HepG2 (cell line): Measurements from ENCODE around the gene ZCRB1. TPM values are rescaled to one million over a fixed set of nuclear protein-coding genes. Genes with fewer than 3 reads are reported as not detected.

Experiments
- ATAC-seq: fragments of 200-7000 bp; cut with Tn5 transposase; 3 replicates; pipeline ENCODE4 v1.9.1; 2020; ENCODE audit warnings: mild to moderate bottlenecking, moderate library complexity
- BruUV-seq: library from RNA; stranded (reverse); fragments of 400-500 nt; replicated peaks from 2 replicates; lab custom pipeline; 2021; lab: Mats Ljungman, UMichigan
- CTCF ChIA-PET: fragments of 300-600 bp; formaldehyde crosslinking; extraction: SDS; loops from one replicate; lab custom pipeline; 2021; ENCODE audit warnings: low total read pairs, inconsistent platforms, low intra/inter-chr PET ratio; lab: Yijun Ruan, JAX
- POLR2A ChIA-PET: fragments of 350-600 bp; sonication (Branson Sonifier 250); formaldehyde crosslinking; loops from one replicate; lab custom pipeline; 2020; ENCODE audit warnings: antibody characterized with exemption, inconsistent platforms; lab: Yijun Ruan, JAX
- DNase-seq: peaks from one replicate; pipeline ENCODE4 v3.0.0-alpha.2; 2015; ENCODE audit warnings: low spot score
- FAIRE-seq: peaks from 3 replicates; lab custom pipeline; 2011; peaks lifted over from hg19 to GRCh38; lab: Jason Lieb, UNC
- H2AFZ ChIP-seq: one replicate; pipeline ENCODE4 v1.6.1; 2011; ENCODE audit warnings: low read length, inconsistent platforms
- H3K27ac ChIP-seq: fragments of 300-600 bp; 3 replicates; pipeline ENCODE4 v1.8.0; 2011; ENCODE audit warnings: mixed run types, mild to moderate bottlenecking, mixed read lengths, low read length, inconsistent platforms; ENCODE audit not compliant: insufficient read depth; ENCODE audit errors: extremely low read length
- H3K27me3 ChIP-seq, 2 experiments: fragments of 200-600 bp in 1 of 2; 2 replicates in 1 of 2; 3 replicates in 1 of 2; pipeline versions ENCODE4 v1.6.0 to v1.8.0; 2011; ENCODE audit warnings: low read length in 2 of 2, mild to moderate bottlenecking in 2 of 2, moderate library complexity in 2 of 2, inconsistent platforms in 1 of 2; ENCODE audit not compliant: insufficient read depth in 2 of 2, control insufficient read depth in 1 of 2
- H3K36me3 ChIP-seq, 2 experiments: fragments of 200-600 bp in 1 of 2; replicated peaks in 1 of 2; 2 replicates in 1 of 2; 3 replicates in 1 of 2; pipeline versions ENCODE4 v1.5.1 to v1.8.0; 2011; ENCODE audit warnings: low read length in 2 of 2, inconsistent platforms in 1 of 2; ENCODE audit not compliant: insufficient read depth in 2 of 2, control insufficient read depth in 1 of 2
- H3K4me1 ChIP-seq: 2 replicates; pipeline ENCODE4 v1.5.1; 2012; ENCODE audit warnings: low read length, inconsistent platforms; ENCODE audit not compliant: insufficient read depth
- H3K4me2 ChIP-seq: 2 replicates; pipeline ENCODE4 v1.6.0; 2011; ENCODE audit warnings: low read depth, low read length, inconsistent platforms
- H3K4me3 ChIP-seq, 3 experiments: fragments of 200-600 bp in 1 of 3; sonication (generic), shearing (Covaris generic) in 1 of 3; replicated peaks in 1 of 3; 2 replicates each; pipeline ENCODE4 v1.5.1; 2011 to 2016; ENCODE audit warnings: low read length in 3 of 3, inconsistent platforms in 2 of 3, low read depth in 2 of 3, mild to moderate bottlenecking in 2 of 3, control low read depth in 1 of 3, mixed read lengths in 1 of 3; ENCODE audit not compliant: insufficient read depth in 1 of 3
- H3K79me2 ChIP-seq: one replicate; pipeline ENCODE4 v1.6.1; 2011; ENCODE audit warnings: low read length, inconsistent platforms; ENCODE audit not compliant: insufficient read depth
- H3K9ac ChIP-seq: 2 replicates; pipeline ENCODE4 v1.6.0; 2011; ENCODE audit warnings: mild to moderate bottlenecking, low read depth, low read length, inconsistent platforms; ENCODE audit not compliant: insufficient read depth
- H3K9me3 ChIP-seq: 2 replicates; pipeline ENCODE4 v1.5.1; 2012; ENCODE audit warnings: mild to moderate bottlenecking, low read length
- H4K20me1 ChIP-seq: 2 replicates; pipeline ENCODE4 v1.6.0; 2011; ENCODE audit warnings: inconsistent platforms, mild to moderate bottlenecking, low read length, moderate library complexity; ENCODE audit not compliant: insufficient read depth
- ASH2L ChIP-seq: fragments of 300-600, 200-600 bp; sonication (generic); IDR thresholded peaks from 2 replicates; pipeline ENCODE4 v1.7.0; 2017; ENCODE audit warnings: low read depth, mild to moderate bottlenecking, moderate library complexity, mixed read lengths, low read length; ENCODE audit not compliant: insufficient read length
- FOXO4 ChIP-seq: sonication (generic); formaldehyde crosslinking; conservative IDR thresholded peaks from 2 replicates; pipeline ENCODE4 v1.8.1; 2023; ENCODE audit warnings: missing genetic modification reagents
- HMGA1 ChIP-seq: sonication (generic); formaldehyde crosslinking; conservative IDR thresholded peaks from 2 replicates; pipeline ENCODE4 v1.4.0; 2020; ENCODE audit warnings: missing genetic modification reagents
- NAIF1 ChIP-seq: sonication (generic); formaldehyde crosslinking; IDR thresholded peaks from 2 replicates; pipeline ENCODE4 v1.5.0; 2020; ENCODE audit warnings: mild to moderate bottlenecking, missing genetic modification reagents, borderline replicate concordance
- NFE2 ChIP-seq: sonication (generic); formaldehyde crosslinking; IDR thresholded peaks from 2 replicates; pipeline ENCODE4 v1.4.0; 2020; ENCODE audit warnings: missing genetic modification reagents
- TFE3 ChIP-seq: IDR thresholded peaks from 2 replicates; pipeline ENCODE4 v1.6.1; 2016
- ZBTB2 ChIP-seq: sonication (generic); formaldehyde crosslinking; IDR thresholded peaks from 2 replicates; pipeline ENCODE4 v1.8.0; 2022; ENCODE audit warnings: low read depth, missing genetic modification reagents
- ZFP91 ChIP-seq: sonication (generic); formaldehyde crosslinking; IDR thresholded peaks from 2 replicates; pipeline ENCODE4 v1.9.0; 2022; ENCODE audit warnings: missing genetic modification reagents, mild to moderate bottlenecking, borderline replicate concordance
- ZNF224 ChIP-seq: sonication (generic); formaldehyde crosslinking; IDR thresholded peaks from 2 replicates; pipeline ENCODE4 v1.5.0; 2020; ENCODE audit warnings: mild to moderate bottlenecking, missing genetic modification reagents
- ZNF501 ChIP-seq: sonication (generic); formaldehyde crosslinking; IDR thresholded peaks from 2 replicates; pipeline ENCODE4 v1.5.1; 2020; ENCODE audit warnings: mild to moderate bottlenecking, moderate library complexity, missing genetic modification reagents
- ZNF546 ChIP-seq: sonication (generic); formaldehyde crosslinking; conservative IDR thresholded peaks from 2 replicates; pipeline ENCODE4 v1.8.1; 2023; ENCODE audit warnings: mild to moderate bottlenecking, missing genetic modification reagents
- ZNF672 ChIP-seq: sonication (generic); formaldehyde crosslinking; IDR thresholded peaks from 2 replicates; pipeline ENCODE4 v1.8.1; 2022; ENCODE audit warnings: missing genetic modification reagents
- ZNF703 ChIP-seq: sonication (generic); formaldehyde crosslinking; IDR thresholded peaks from 2 replicates; pipeline ENCODE4 v1.5.1; 2020; ENCODE audit warnings: missing genetic modification reagents, mild to moderate bottlenecking, moderate library complexity, borderline replicate concordance
- ZNF883 ChIP-seq: sonication (generic); formaldehyde crosslinking; IDR thresholded peaks from 2 replicates; pipeline ENCODE4 v1.5.1; 2020; ENCODE audit warnings: mild to moderate bottlenecking, missing genetic modification reagents; ENCODE audit errors: not compliant biosample characterization
- WGBS: methylation state at CpG from one replicate; pipeline ENCODE4 v1.1.6; 2017; ENCODE audit warnings: low lambda C conversion rate; 5-methylcytosine and 5-hydroxymethylcytosine counted together
- in situ Hi-C: cut with HindIII; loops from 2 replicates; pipeline ENCODE4 v1.10.0; 2017; ENCODE audit warnings: low pct_unique_long_range_greater_than_20kb; ENCODE audit not compliant: extremely low pct_ligation_motif_present
- intact Hi-C: fragments of 100-400 bp; cut with micrococcal nuclease; formaldehyde crosslinking; loops from one replicate; pipeline ENCODE4 v1.10.0; 2022; ENCODE audit not compliant: unreplicated experiment
- polyA plus RNA-seq, 8 experiments: library from polyadenylated mRNA; depleted of rRNA in 3 of 8; stranded (reverse) in 7 of 8; unstranded in 1 of 8; fragments of >200 nt; fragmentation: Illumina TruSeq in 4 of 8; extraction: Trizol in 4 of 8; gene quantifications; 2 replicates each; pipeline versions ENCODE4 v1.2.1 to v1.2.3, GENCODE V29; 2011 to 2016; ENCODE audit warnings: low read depth in 4 of 8, missing spikeins in 1 of 8, mixed read lengths in 1 of 8; ENCODE audit not compliant: insufficient read depth in 1 of 8
- total RNA-seq, 5 experiments: library from RNA; depleted of rRNA; stranded (reverse); fragments of >200 nt; fragmentation: Illumina TruSeq; extraction: Trizol; gene quantifications; 2 replicates each; pipeline ENCODE4 v1.2.3, GENCODE V29; 2016; ENCODE audit warnings: low read depth in 1 of 5

Gene ZCRB1
- total and polyA plus RNA-seq, 2 of the 13 experiments (the other 11 are each of a cell fraction or from before 2014, with no cell fraction given), result 43.5 to 49.8 TPM

DNA sequence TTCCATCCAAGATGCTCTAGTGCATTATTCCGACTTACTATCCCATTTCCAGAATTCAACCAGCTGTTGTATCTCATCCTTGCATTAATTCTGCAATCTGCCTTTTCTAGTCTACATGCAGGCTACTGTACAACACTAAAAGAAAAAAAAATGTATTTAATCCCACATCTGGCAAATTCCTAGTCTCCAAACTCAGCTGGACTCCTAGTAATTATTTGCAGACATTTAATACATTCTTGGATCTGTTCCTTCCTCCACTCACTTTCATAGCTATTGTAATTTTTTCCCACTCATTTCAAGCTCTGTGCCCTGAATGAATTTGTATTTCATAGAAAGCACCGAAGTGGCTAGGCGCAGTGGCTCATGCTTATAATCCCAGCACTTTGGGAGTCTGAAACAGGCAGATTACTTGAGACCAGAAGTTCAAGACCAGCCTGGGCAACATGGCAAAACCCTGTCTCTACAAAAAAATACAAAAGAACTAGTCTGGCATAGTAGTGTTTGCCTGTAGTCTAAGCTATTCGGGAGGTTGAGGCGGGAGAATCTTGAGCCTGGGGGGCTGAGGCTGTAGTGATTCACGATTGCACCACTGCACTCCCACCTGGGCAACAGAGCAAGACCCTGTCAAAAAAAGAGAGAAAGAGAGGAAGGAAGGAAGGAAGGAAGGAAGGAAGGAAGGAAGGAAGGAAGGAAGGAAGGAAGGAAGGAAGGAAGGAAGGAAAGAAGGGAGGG is 48.3 kb downstream of the ZCRB1 start:
- Histone ChIP-seq H3K27me3 (no peaks in the 10 kb centered on the region; a peak in 2 of 5 replicates), H3K9me3 (no peaks in the 10 kb centered on the region), H2AFZ (no peak overlapping the region), H3K4me2 (no peak overlapping the region), H4K20me1 (no peaks in the 10 kb centered on the region), H3K36me3 (no peaks in the 10 kb centered on the region), H3K4me1 (peaks cover 14% of the 10 kb centered on the region), H3K27ac (no peak overlapping the region), H3K4me3 (no peak overlapping the region), H3K79me2 (no peaks in the 10 kb centered on the region), H3K9ac (no peak overlapping the region)
- in situ Hi-C loops (no loop called here), intact Hi-C loops (no loop called here)
- ChIA-PET POLR2A (no interaction called here), CTCF (no interaction called here)
- DNase-seq (no peak), FAIRE-seq (no peak), ATAC-seq (no peak)
- WGBS, result 46% methylated on average over 6 of the region's 6 CpGs
- BruUV-seq, result no TSS peak
- no peak for TF ChIP-seq NAIF1 (CRISPR knock-in tag)
- no peak for TF ChIP-seq ZNF883
- TF ChIP-seq FOXO4 (CRISPR knock-in tag), result no peak
- no peak for TF ChIP-seq ZNF224 (CRISPR knock-in tag)
- TF ChIP-seq ZNF672 (CRISPR knock-in tag), result no peak
- TF ChIP-seq ASH2L, result no peak
- TF ChIP-seq ZNF703, result no peak
- no peak for TF ChIP-seq ZNF546 (CRISPR knock-in tag)
- no peak for TF ChIP-seq ZFP91
- no peak for TF ChIP-seq ZBTB2
- no peak for TF ChIP-seq TFE3 (CRISPR knock-in tag)
- no peak for TF ChIP-seq NFE2
- TF ChIP-seq ZNF501 (CRISPR knock-in tag), result no peak
- no peak for TF ChIP-seq HMGA1 (CRISPR knock-in tag)
